RPMI7951 (cell line): ENCODE measurements around the gene OTOP3. TPM values are rescaled to one million over a fixed set of nuclear protein-coding genes. Genes with fewer than 3 reads are reported as not detected.
"Not testable (repeated sequence)": the region's sequence is repeated elsewhere in the genome, so short reads cannot be mapped to it uniquely, and the experiment has no call there.

ENCODE experiments used
- DNase-seq: peaks from one replicate; pipeline ENCODE4 v3.0.0-alpha.2; 2012; ENCODE audit warnings: low read depth
- total RNA-seq: library from RNA; depleted of rRNA; stranded (reverse); fragments of >200 nt; shearing (Covaris generic); gene quantifications from 2 replicates; pipeline ENCODE4 v1.2.3, GENCODE V29; 2014

The OTOP3 gene
- total RNA-seq, 1 experiment from 2014 or later, result not detected

- DNase-seq, result peak; percentile 73
Measured at GRCh38 chr17:74961657-74962350, 26.1 kb downstream of the OTOP3 start.

- DNase-seq, result no peak
Measured at GRCh38 chr17:74962622-74963394, 27.1 kb downstream of the OTOP3 start.

- no peak for DNase-seq
Measured at GRCh38 chr17:74963656-74964055, 28.0 kb downstream of the OTOP3 start.

- DNase-seq, result no peak
Measured at GRCh38 chr17:74964246-74964761, 28.6 kb downstream of the OTOP3 start.

GRCh38 chr17:74964988-74965622 lies 29.4 kb downstream of the OTOP3 start:
- DNase-seq, result no peak

- no peak for DNase-seq
Measured at GRCh38 chr17:74968361-74968780, 32.7 kb downstream of the OTOP3 start.

- not testable (repeated sequence) for DNase-seq
Measured at GRCh38 chr17:74969501-74969900, 33.8 kb downstream of the OTOP3 start.

GRCh38 chr17:74970395-74970794 lies 34.7 kb downstream of the OTOP3 start:
- DNase-seq, result no peak

GRCh38 chr17:74971069-74971841 lies 35.6 kb downstream of the OTOP3 start:
- no peak for DNase-seq

- DNase-seq, result no peak
Measured at GRCh38 chr17:74971842-74972106, 36.1 kb downstream of the OTOP3 start.

- peak; percentile 25 for DNase-seq
Measured at GRCh38 chr17:74972107-74972972, 36.6 kb downstream of the OTOP3 start, which contains the start of gene HID1. HID1 (minus strand) TSS chr17:74972759; CDS start chr17:74972656, 103 bp downstream.

GRCh38 chr17:74972973-74973328 lies 37.3 kb downstream of the OTOP3 start:
- DNase-seq, result no peak

GRCh38 chr17:74975943-74976342 lies 40.2 kb downstream of the OTOP3 start:
- DNase-seq, result no peak

GRCh38 chr17:74977802-74978201 lies 42.1 kb downstream of the OTOP3 start:
- DNase-seq, result no peak

- DNase-seq, result no peak
Measured at GRCh38 chr17:74978240-74978639, 42.5 kb downstream of the OTOP3 start.

- no peak for DNase-seq
Measured at GRCh38 chr17:74979408-74980146, 43.9 kb downstream of the OTOP3 start.

- DNase-seq, result no peak
Measured at GRCh38 chr17:74981318-74981978, 45.8 kb downstream of the OTOP3 start.

- DNase-seq, result peak; percentile 61
Measured at GRCh38 chr17:74981979-74982662, 46.4 kb downstream of the OTOP3 start.
